OCI-LY3 (cell line): ENCODE measurements around the gene CMIP.

Experiments
- H2AFZ ChIP-seq: fragments of 200-600, 300-600 bp; shearing (Covaris generic); 2 replicates; pipeline ENCODE4 v1.6.0; 2014; ENCODE audit warnings: antibody characterized with exemption, low read depth, low read length
- H3K27ac ChIP-seq: fragments of 200-600, 300-600 bp; sonication (generic); 2 replicates; pipeline ENCODE4 v1.5.1; 2014; ENCODE audit warnings: mild to moderate bottlenecking, low read length, moderate library complexity, mixed read lengths
- H3K27me3 ChIP-seq: fragments of 200-600, 300-600 bp; sonication (generic); 2 replicates; pipeline ENCODE4 v1.6.1; 2014; ENCODE audit warnings: low read depth, low read length, mixed read lengths
- H3K36me3 ChIP-seq: fragments of 200-600, 300-600 bp; sonication (generic); replicated peaks from 2 replicates; pipeline ENCODE3; 2014; ENCODE audit warnings: low read depth, low read length, mixed read lengths
- H3K4me1 ChIP-seq: fragments of 300-600, 200-600 bp; sonication (generic); 2 replicates; pipeline ENCODE4 v1.6.1; 2014; ENCODE audit warnings: low read length, mixed read lengths
- H3K4me2 ChIP-seq: fragments of 200-600, 300-600 bp; sonication (generic); 2 replicates; pipeline ENCODE4 v1.6.1; 2014; ENCODE audit warnings: low read length, mixed read lengths
- H3K4me3 ChIP-seq: fragments of 300-600, 200-600 bp; sonication (generic); 2 replicates; pipeline ENCODE4 v1.5.1; 2014; ENCODE audit warnings: antibody characterized with exemption, mild to moderate bottlenecking, low read length, moderate library complexity
- H3K79me2 ChIP-seq: fragments of 300-600, 200-600 bp; shearing (Covaris generic); 2 replicates; pipeline ENCODE4 v1.6.1; 2014; ENCODE audit warnings: mild to moderate bottlenecking, low read length, mixed read lengths
- H3K9ac ChIP-seq: fragments of 300-600, 200-600 bp; shearing (Covaris generic); 2 replicates; pipeline ENCODE4 v1.6.0; 2014; ENCODE audit warnings: mild to moderate bottlenecking, low read length, moderate library complexity
- H3K9me3 ChIP-seq: fragments of 200-600, 300-600 bp; shearing (Covaris generic); 2 replicates; pipeline ENCODE4 v1.6.1; 2014; ENCODE audit warnings: low read length, mixed read lengths; ENCODE audit not compliant: insufficient read depth
- H4K20me1 ChIP-seq: fragments of 200-600, 300-600 bp; sonication (generic); 2 replicates; pipeline ENCODE4 v1.6.1; 2016; ENCODE audit warnings: low read length, mixed read lengths; ENCODE audit not compliant: insufficient read depth
- CTCF ChIP-seq: fragments of 200-600, 300-600 bp; sonication (generic); IDR thresholded peaks from 2 replicates; pipeline ENCODE4 v1.5.1; 2014; ENCODE audit warnings: antibody characterized with exemption, low read length, low read depth
- EZH2phosphoT487 ChIP-seq: fragments of 200-600 bp; shearing (Covaris generic); IDR thresholded peaks from 2 replicates; pipeline ENCODE4 v1.6.1; 2018; ENCODE audit warnings: antibody characterized with exemption, mixed run types, low read depth

CMIP gene

GRCh38 chr16:81587626-81588160 lies 143.1 kb downstream of the CMIP start:
- Histone ChIP-seq H3K36me3 (no peaks in the 10 kb centered on the region), H3K4me1 (no peaks in the 10 kb centered on the region), H2AFZ (no peak overlapping the region), H4K20me1 (peaks cover 82% of the 10 kb centered on the region), H3K4me3 (no peak overlapping the region), H3K27ac (no peak overlapping the region), H3K9me3 (no peaks in the 10 kb centered on the region), H3K9ac (no peak overlapping the region), H3K27me3 (no peaks in the 10 kb centered on the region), H3K4me2 (no peak overlapping the region), H3K79me2 (peaks cover 20% of the 10 kb centered on the region; the same call in 1 of the 2 replicates)
- TF ChIP-seq CTCF (no peak), EZH2phosphoT487 (no peak)

GRCh38 chr16:81588326-81589081 lies 143.9 kb downstream of the CMIP start:
- Histone ChIP-seq H3K9ac (no peak overlapping the region), H2AFZ (no peak overlapping the region), H3K79me2 (peaks cover 21% of the 10 kb centered on the region; the same call in 1 of the 2 replicates), H3K9me3 (no peaks in the 10 kb centered on the region), H3K4me2 (no peak overlapping the region), H3K36me3 (no peaks in the 10 kb centered on the region), H4K20me1 (peaks cover 82% of the 10 kb centered on the region), H3K27me3 (no peaks in the 10 kb centered on the region), H3K4me1 (no peaks in the 10 kb centered on the region), H3K27ac (no peak overlapping the region), H3K4me3 (no peak overlapping the region)
- no peak for TF ChIP-seq EZH2phosphoT487
- TF ChIP-seq CTCF, result no peak

- no peaks in the 10 kb centered on the region for H3K9me3 ChIP-seq
- H4K20me1 ChIP-seq, result peaks cover 67% of the 10 kb centered on the region
- no peak overlapping the region for H3K4me2 ChIP-seq
- H3K27me3 ChIP-seq, result no peaks in the 10 kb centered on the region
- no peak overlapping the region for H3K4me3 ChIP-seq
- no peak for TF ChIP-seq EZH2phosphoT487
- TF ChIP-seq CTCF, result no peak
- H3K79me2 ChIP-seq, result peaks cover 19% of the 10 kb centered on the region; the same call in 1 of the 2 replicates
- H3K27ac ChIP-seq, result no peak overlapping the region
- H2AFZ ChIP-seq, result no peak overlapping the region
- H3K36me3 ChIP-seq, result no peaks in the 10 kb centered on the region
- H3K4me1 ChIP-seq, result no peaks in the 10 kb centered on the region
- no peak overlapping the region for H3K9ac ChIP-seq
Measured at GRCh38 chr16:81589975-81590650, 145.5 kb downstream of the CMIP start.
